Type B pancreatic cell (in vitro differentiated cells): ENCODE measurements around the gene NCOA7. TPM values are rescaled to one million over a fixed set of nuclear protein-coding genes. Genes with fewer than 3 reads are reported as not detected.

Experiments used
- DNase-seq: peaks from one replicate; pipeline ENCODE4 v3.0.0; 2021; ENCODE audit warnings: mixed read lengths; ENCODE audit not compliant: unreplicated experiment; ENCODE audit errors: extremely low spot score
- H3K27ac Mint-ChIP-seq: 2 replicates; pipeline ENCODE4 v1.8.0; 2021; ENCODE audit warnings: mild to moderate bottlenecking, mixed read lengths
- H3K27me3 Mint-ChIP-seq: 2 replicates; pipeline ENCODE4 v1.8.0; 2021; ENCODE audit warnings: mixed read lengths
- H3K36me3 Mint-ChIP-seq: 2 replicates; pipeline ENCODE4 v1.8.0; 2021; ENCODE audit warnings: mixed read lengths
- H3K4me1 Mint-ChIP-seq: one replicate; pipeline ENCODE4 v1.8.0; 2021; ENCODE audit warnings: mixed read lengths; ENCODE audit not compliant: unreplicated experiment
- H3K4me3 Mint-ChIP-seq: 2 replicates; pipeline ENCODE4 v1.8.0; 2021; ENCODE audit warnings: mild to moderate bottlenecking, mixed read lengths
- H3K9me3 Mint-ChIP-seq: 2 replicates; pipeline ENCODE4 v1.8.0; 2021; ENCODE audit warnings: mixed read lengths
- CTCF ChIP-seq: fragments of 200-600 bp; sonication (generic); conservative IDR thresholded peaks from 2 replicates; pipeline ENCODE4 v1.5.0; 2021; ENCODE audit warnings: antibody characterized with exemption, mild to moderate bottlenecking
- total RNA-seq: library from RNA; stranded (reverse); gene quantifications from 2 replicates; pipeline ENCODE4 v1.2.1, GENCODE V29; 2021; ENCODE audit warnings: low replicate concordance

NCOA7 gene
- total RNA-seq, 1 donor from 2014 or later, result 29.9 TPM

GRCh38 chr6:125943528-125944433, 153.0 kb downstream of the NCOA7 start:
- H3K9me3 Mint-ChIP-seq, result no peaks in the 10 kb centered on the region
- H3K4me1 Mint-ChIP-seq, result peaks cover 16% of the 10 kb centered on the region
- H3K36me3 Mint-ChIP-seq, result no peaks in the 10 kb centered on the region
- H3K27ac Mint-ChIP-seq, result peak overlapping the region; percentile 29
- peak overlapping the region; percentile 9 for H3K4me3 Mint-ChIP-seq
- no peak for DNase-seq
- TF ChIP-seq CTCF, result no peak
- H3K27me3 Mint-ChIP-seq, result no peaks in the 10 kb centered on the region

- no peak for DNase-seq
- Mint-ChIP-seq H3K27ac (peak overlapping the region; percentile 29), H3K9me3 (no peaks in the 10 kb centered on the region), H3K36me3 (no peaks in the 10 kb centered on the region), H3K4me1 (peaks cover 12% of the 10 kb centered on the region), H3K4me3 (no peak overlapping the region), H3K27me3 (no peaks in the 10 kb centered on the region)
- no peak for TF ChIP-seq CTCF
These were observed 153.7 kb downstream of the NCOA7 start for GRCh38 chr6:125944434-125944816.

GRCh38 chr6:125944896-125945295, 154.1 kb downstream of the NCOA7 start:
- Mint-ChIP-seq H3K4me3 (no peak overlapping the region), H3K9me3 (no peaks in the 10 kb centered on the region), H3K27me3 (no peaks in the 10 kb centered on the region), H3K4me1 (peaks cover 12% of the 10 kb centered on the region), H3K27ac (no peak overlapping the region), H3K36me3 (no peaks in the 10 kb centered on the region)
- DNase-seq, result no peak
- no peak for TF ChIP-seq CTCF

GRCh38 chr6:125945378-125946141, 154.8 kb downstream of the NCOA7 start:
- TF ChIP-seq CTCF, result no peak

GRCh38 chr6:125947615-125948014, 156.9 kb downstream of the NCOA7 start:
- Mint-ChIP-seq H3K36me3 (no peaks in the 10 kb centered on the region), H3K27me3 (peaks cover 2% of the 10 kb centered on the region), H3K4me3 (no peak overlapping the region), H3K9me3 (no peaks in the 10 kb centered on the region), H3K27ac (no peak overlapping the region), H3K4me1 (peaks cover 12% of the 10 kb centered on the region)
- no peak for DNase-seq
- no peak for TF ChIP-seq CTCF

More at GRCh38 chr6:125945378-125946141, 154.8 kb downstream of the NCOA7 start:
- H3K36me3 Mint-ChIP-seq, result no peaks in the 10 kb centered on the region
- no peaks in the 10 kb centered on the region for H3K9me3 Mint-ChIP-seq
- H3K27ac Mint-ChIP-seq, result peak overlapping the region; percentile 49
- no peaks in the 10 kb centered on the region for H3K27me3 Mint-ChIP-seq
- peaks cover 12% of the 10 kb centered on the region for H3K4me1 Mint-ChIP-seq
- no peak overlapping the region for H3K4me3 Mint-ChIP-seq
- no peak for DNase-seq
